ENCODE results near the gene IFNA10. TPM values are rescaled to one million over a fixed set of nuclear protein-coding genes. Genes with fewer than 3 reads are reported as not detected.
"Not testable (repeated sequence)": the region's sequence is repeated elsewhere in the genome, so short reads cannot be mapped to it uniquely, and the experiment has no call there.

Gene IFNA10
- total RNA-seq, 1 donor from 2014 or later = not detected

- DNase-seq (ENCODE audit: low spot score) = no peak
- Mint-ChIP-seq H3K27me3 (ENCODE audit: unreplicated experiment) (peaks cover 2% of the 10 kb centered on the region), H3K9me3 (ENCODE audit: unreplicated experiment) (no peaks in the 10 kb centered on the region), H3K27ac (ENCODE audit: unreplicated experiment) (no peak overlapping the region), H3K4me1 (ENCODE audit: unreplicated experiment) (no peaks in the 10 kb centered on the region), H3K4me3 (ENCODE audit: unreplicated experiment) (no peak overlapping the region), H3K36me3 (ENCODE audit: low read depth, unreplicated experiment) (no peaks in the 10 kb centered on the region)
- TF ChIP-seq CTCF (IDR thresholded peaks at IDR 0.05; ENCODE audit: unreplicated experiment) = no peak
Measured at GRCh38 chr9:21172156-21172555, 34.8 kb downstream of the IFNA10 start.

GRCh38 chr9:21171351-21171750 lies 35.6 kb downstream of the IFNA10 start:
- Mint-ChIP-seq H3K27ac (ENCODE audit: unreplicated experiment) (no peak overlapping the region), H3K36me3 (ENCODE audit: low read depth, unreplicated experiment) (no peaks in the 10 kb centered on the region), H3K27me3 (ENCODE audit: unreplicated experiment) (no peaks in the 10 kb centered on the region), H3K4me1 (ENCODE audit: unreplicated experiment) (no peaks in the 10 kb centered on the region), H3K9me3 (ENCODE audit: unreplicated experiment) (no peaks in the 10 kb centered on the region), H3K4me3 (ENCODE audit: unreplicated experiment) (no peak overlapping the region)
- no peak for DNase-seq (ENCODE audit: low spot score)
- no peak for TF ChIP-seq CTCF (IDR thresholded peaks at IDR 0.05; ENCODE audit: unreplicated experiment)

GRCh38 chr9:21166560-21166959 lies 40.4 kb downstream of the IFNA10 start, which contains the start of gene IFNA21:
TSS of gene IFNA21 (minus strand) at chr9:21166660. CDS start at chr9:21166612, 48 bp downstream.
- not testable (repeated sequence) for H3K9me3 Mint-ChIP-seq (ENCODE audit: unreplicated experiment); DNase-seq (ENCODE audit: low spot score); H3K27me3 Mint-ChIP-seq (ENCODE audit: unreplicated experiment); H3K4me1 Mint-ChIP-seq (ENCODE audit: unreplicated experiment); H3K4me3 Mint-ChIP-seq (ENCODE audit: unreplicated experiment); H3K27ac Mint-ChIP-seq (ENCODE audit: unreplicated experiment); H3K36me3 Mint-ChIP-seq (ENCODE audit: low read depth, unreplicated experiment)

GRCh38 chr9:21165516-21165915 lies 41.4 kb downstream of the IFNA10 start:
- no peak for DNase-seq (ENCODE audit: low spot score)
- Mint-ChIP-seq H3K27me3 (ENCODE audit: unreplicated experiment) (no peaks in the 10 kb centered on the region), H3K4me1 (ENCODE audit: unreplicated experiment) (no peaks in the 10 kb centered on the region), H3K36me3 (ENCODE audit: low read depth, unreplicated experiment) (no peaks in the 10 kb centered on the region), H3K4me3 (ENCODE audit: unreplicated experiment) (no peak overlapping the region), H3K27ac (ENCODE audit: unreplicated experiment) (no peak overlapping the region), H3K9me3 (ENCODE audit: unreplicated experiment) (no peaks in the 10 kb centered on the region)
- no peak for TF ChIP-seq CTCF (IDR thresholded peaks at IDR 0.05; ENCODE audit: unreplicated experiment)

GRCh38 chr9:21160178-21160577 lies 46.8 kb downstream of the IFNA10 start:
- Mint-ChIP-seq H3K9me3 (ENCODE audit: unreplicated experiment) (no peaks in the 10 kb centered on the region), H3K4me3 (ENCODE audit: unreplicated experiment) (no peak overlapping the region), H3K36me3 (ENCODE audit: low read depth, unreplicated experiment) (no peaks in the 10 kb centered on the region), H3K27ac (ENCODE audit: unreplicated experiment) (peak overlapping the region; percentile 91), H3K27me3 (ENCODE audit: unreplicated experiment) (no peaks in the 10 kb centered on the region), H3K4me1 (ENCODE audit: unreplicated experiment) (peaks cover 4% of the 10 kb centered on the region)
- TF ChIP-seq CTCF (IDR thresholded peaks at IDR 0.05; ENCODE audit: unreplicated experiment) = no peak
- DNase-seq (ENCODE audit: low spot score) = no peak

Other genes with a start within 250 kb of the IFNA10 start
- gene HACD4, start 175.5 kb downstream of the IFNA10 start, total RNA-seq (ENCODE audit: unreplicated experiment) = 5.7 TPM
- gene IFNB1, start 129.2 kb downstream of the IFNA10 start, total RNA-seq (ENCODE audit: unreplicated experiment) = not detected
- not detected for gene IFNW1, start 65.3 kb downstream of the IFNA10 start, total RNA-seq (ENCODE audit: unreplicated experiment)
- gene IFNA21, start 40.5 kb downstream of the IFNA10 start, total RNA-seq (ENCODE audit: unreplicated experiment) = not detected
- gene IFNA4, start 19.6 kb downstream of the IFNA10 start, total RNA-seq (ENCODE audit: unreplicated experiment) = not detected
- not detected for gene IFNA7, start 4.9 kb downstream of the IFNA10 start, total RNA-seq (ENCODE audit: unreplicated experiment)
- gene IFNA16, start 10.2 kb upstream of the IFNA10 start, total RNA-seq (ENCODE audit: unreplicated experiment) = not detected
- not detected for gene IFNA17, start 21.1 kb upstream of the IFNA10 start, total RNA-seq (ENCODE audit: unreplicated experiment)
- gene IFNA14, start 32.9 kb upstream of the IFNA10 start, total RNA-seq (ENCODE audit: unreplicated experiment) = not detected
- gene IFNA5, start 98.2 kb upstream of the IFNA10 start, total RNA-seq (ENCODE audit: unreplicated experiment) = not detected
- gene KLHL9, start 128.3 kb upstream of the IFNA10 start, total RNA-seq (ENCODE audit: unreplicated experiment) = 39.5 TPM
- not detected for gene IFNA6, start 143.7 kb upstream of the IFNA10 start, total RNA-seq (ENCODE audit: unreplicated experiment)
- not detected for gene IFNA13, start 160.9 kb upstream of the IFNA10 start, total RNA-seq (ENCODE audit: unreplicated experiment)
- not detected for gene IFNA2, start 178.3 kb upstream of the IFNA10 start, total RNA-seq (ENCODE audit: unreplicated experiment)
- not detected for gene IFNA8, start 202.0 kb upstream of the IFNA10 start, total RNA-seq (ENCODE audit: unreplicated experiment)
- not detected for gene IFNA1, start 233.3 kb upstream of the IFNA10 start, total RNA-seq (ENCODE audit: unreplicated experiment)

Measured in endothelial cell (in vitro differentiated cells).